IPS-20b (cell line): ENCODE measurements around the gene ITPKB.

Experiments
- H3K27ac ChIP-seq: one replicate; pipeline ENCODE4 v1.5.1; 2013; ENCODE audit warnings: low read length
- H3K27me3 ChIP-seq: 2 replicates; pipeline ENCODE4 v1.6.1; 2013; ENCODE audit warnings: mild to moderate bottlenecking, low read length, inconsistent platforms; ENCODE audit not compliant: insufficient read depth
- H3K36me3 ChIP-seq: 2 replicates; pipeline ENCODE4 v1.6.1; 2013; ENCODE audit warnings: low read depth, mild to moderate bottlenecking, inconsistent platforms, low read length, moderate library complexity; ENCODE audit not compliant: insufficient read depth
- H3K4me1 ChIP-seq: 2 replicates; pipeline ENCODE4 v1.6.1; 2013; ENCODE audit warnings: mild to moderate bottlenecking, control low read depth, inconsistent platforms, low read length, moderate library complexity; ENCODE audit not compliant: insufficient read depth
- H3K4me3 ChIP-seq: 2 replicates; pipeline ENCODE4 v1.5.1; 2013; ENCODE audit warnings: mild to moderate bottlenecking, low read length, inconsistent platforms
- H3K9ac ChIP-seq: 2 replicates; pipeline ENCODE4 v1.6.1; 2013; ENCODE audit warnings: low read depth, mild to moderate bottlenecking, inconsistent platforms, low read length, moderate library complexity
- H3K9me3 ChIP-seq: 2 replicates; pipeline ENCODE4 v1.6.1; 2013; ENCODE audit warnings: mild to moderate bottlenecking, low read depth, low read length, inconsistent platforms; ENCODE audit not compliant: insufficient read depth

Gene ITPKB

GRCh38 chr1:226738995-226739695, at the start of gene ITPKB:
Gene ITPKB (minus strand): TSS chr1:226739282. CDS start chr1:226737458, 1,824 bp downstream.
- Histone ChIP-seq H3K27me3 (peaks cover 75% of the 10 kb centered on the region), H3K27ac (no peak within 1 kb of the TSS), H3K36me3 (no peaks in the 10 kb centered on the region), H3K4me1 (peaks cover 8% of the 10 kb centered on the region; the same call in 1 of the 2 replicates), H3K9me3 (no peaks in the 10 kb centered on the region), H3K4me3 (peak within 1 kb of the TSS; percentile 76), H3K9ac (peak within 1 kb of the TSS; percentile 69)

GRCh38 chr1:226787638-226788037, 48.6 kb upstream of the ITPKB start:
- H3K4me3 ChIP-seq: no peak overlapping the region
- H3K27me3 ChIP-seq: no peaks in the 10 kb centered on the region
- no peaks in the 10 kb centered on the region for H3K9me3 ChIP-seq
- H3K27ac ChIP-seq: no peak overlapping the region
- H3K4me1 ChIP-seq: no peaks in the 10 kb centered on the region
- no peak overlapping the region for H3K9ac ChIP-seq
- no peaks in the 10 kb centered on the region for H3K36me3 ChIP-seq

GRCh38 chr1:226787071-226787470, 48.0 kb upstream of the ITPKB start:
- Histone ChIP-seq H3K4me1 (no peaks in the 10 kb centered on the region), H3K9ac (no peak overlapping the region), H3K27me3 (no peaks in the 10 kb centered on the region), H3K36me3 (no peaks in the 10 kb centered on the region), H3K27ac (no peak overlapping the region), H3K4me3 (no peak overlapping the region), H3K9me3 (no peaks in the 10 kb centered on the region)

GRCh38 chr1:226786550-226786949, 47.5 kb upstream of the ITPKB start:
- no peak overlapping the region for H3K27ac ChIP-seq
- no peaks in the 10 kb centered on the region for H3K4me1 ChIP-seq

GRCh38 chr1:226785805-226786204, 46.7 kb upstream of the ITPKB start:
- Histone ChIP-seq H3K9ac (no peak overlapping the region), H3K27me3 (no peaks in the 10 kb centered on the region), H3K9me3 (no peaks in the 10 kb centered on the region), H3K36me3 (no peaks in the 10 kb centered on the region), H3K27ac (no peak overlapping the region), H3K4me3 (no peak overlapping the region), H3K4me1 (no peaks in the 10 kb centered on the region)

More at GRCh38 chr1:226786550-226786949, 47.5 kb upstream of the ITPKB start:
- H3K9ac ChIP-seq: no peak overlapping the region
- no peak overlapping the region for H3K4me3 ChIP-seq
- H3K9me3 ChIP-seq: no peaks in the 10 kb centered on the region
- H3K27me3 ChIP-seq: no peaks in the 10 kb centered on the region
- no peaks in the 10 kb centered on the region for H3K36me3 ChIP-seq

GRCh38 chr1:226784081-226785049, 45.3 kb upstream of the ITPKB start:
- Histone ChIP-seq H3K9ac (no peak overlapping the region), H3K9me3 (no peaks in the 10 kb centered on the region), H3K27me3 (no peaks in the 10 kb centered on the region), H3K4me3 (no peak overlapping the region), H3K27ac (no peak overlapping the region), H3K4me1 (no peaks in the 10 kb centered on the region), H3K36me3 (no peaks in the 10 kb centered on the region)

GRCh38 chr1:226782845-226783601, 43.9 kb upstream of the ITPKB start:
- H3K9ac ChIP-seq: no peak overlapping the region
- no peak overlapping the region for H3K4me3 ChIP-seq
- no peaks in the 10 kb centered on the region for H3K36me3 ChIP-seq
- H3K27ac ChIP-seq: no peak overlapping the region
- no peaks in the 10 kb centered on the region for H3K27me3 ChIP-seq
- no peaks in the 10 kb centered on the region for H3K4me1 ChIP-seq
- no peaks in the 10 kb centered on the region for H3K9me3 ChIP-seq

- no peak overlapping the region for H3K27ac ChIP-seq
- no peaks in the 10 kb centered on the region for H3K4me1 ChIP-seq
- H3K4me3 ChIP-seq: no peak overlapping the region
- no peak overlapping the region for H3K9ac ChIP-seq
- H3K9me3 ChIP-seq: no peaks in the 10 kb centered on the region
- no peaks in the 10 kb centered on the region for H3K27me3 ChIP-seq
- H3K36me3 ChIP-seq: no peaks in the 10 kb centered on the region
These were observed 43.0 kb upstream of the ITPKB start for GRCh38 chr1:226781937-226782609.

- no peak overlapping the region for H3K9ac ChIP-seq
- no peaks in the 10 kb centered on the region for H3K9me3 ChIP-seq
- no peak overlapping the region for H3K4me3 ChIP-seq
- H3K36me3 ChIP-seq: no peaks in the 10 kb centered on the region
- H3K4me1 ChIP-seq: no peaks in the 10 kb centered on the region
- H3K27me3 ChIP-seq: no peaks in the 10 kb centered on the region
- H3K27ac ChIP-seq: no peak overlapping the region
These were observed 40.5 kb upstream of the ITPKB start for GRCh38 chr1:226779561-226779960.

GRCh38 chr1:226778657-226779058, 39.6 kb upstream of the ITPKB start:
- H3K9ac ChIP-seq: no peak overlapping the region
- H3K27ac ChIP-seq: no peak overlapping the region
- no peak overlapping the region for H3K4me3 ChIP-seq

GRCh38 chr1:226776975-226777374, 37.9 kb upstream of the ITPKB start:
- H3K9ac ChIP-seq: no peak overlapping the region
- no peak overlapping the region for H3K27ac ChIP-seq
- no peaks in the 10 kb centered on the region for H3K27me3 ChIP-seq
- no peaks in the 10 kb centered on the region for H3K4me1 ChIP-seq
- H3K9me3 ChIP-seq: no peaks in the 10 kb centered on the region
- no peak overlapping the region for H3K4me3 ChIP-seq
- H3K36me3 ChIP-seq: no peaks in the 10 kb centered on the region

More at GRCh38 chr1:226778657-226779058, 39.6 kb upstream of the ITPKB start:
- no peaks in the 10 kb centered on the region for H3K36me3 ChIP-seq
- no peaks in the 10 kb centered on the region for H3K9me3 ChIP-seq
- no peaks in the 10 kb centered on the region for H3K27me3 ChIP-seq
- no peaks in the 10 kb centered on the region for H3K4me1 ChIP-seq
